Gastrocnemius medialis (tissue), 4 donors: ENCODE measurements around the gene ARHGAP15.

Experiments used
- CTCF ChIP-seq, 5 experiments: fragments of 450-650 bp in 3 of 5; fragments of 200-600 bp in 2 of 5; sonication (generic) in 2 of 5; IDR thresholded peaks in 4 of 5; conservative IDR thresholded peaks in 1 of 5; 1 replicate in 4 of 5; 2 replicates in 1 of 5; pipeline ENCODE4 v1.5.1; 2016 to 2019; ENCODE audit warnings: antibody characterized with exemption in 5 of 5, mild to moderate bottlenecking in 3 of 5, moderate library complexity in 3 of 5
- POLR2A ChIP-seq, 2 donors: fragments of 450-650 bp; IDR thresholded peaks; one replicate each; pipeline ENCODE4 v1.6.1; 2017; ENCODE audit warnings: antibody characterized with exemption in 2 of 2, mild to moderate bottlenecking in 2 of 2, moderate library complexity in 2 of 2

- TF ChIP-seq POLR2A (IDR thresholded peaks at IDR 0.05): no peak
- TF ChIP-seq CTCF (IDR thresholded peaks at IDR 0.05 in 4 of 5, conservative IDR thresholded peaks at IDR 0.05 in 1 of 5): no peak
Observed at GRCh38 chr2:143701785-143702184, 572.6 kb downstream of the ARHGAP15 start.
